HG03066 (cell line): ENCODE results near the gene CREB1.
A peak's percentile ranks its signal among the peaks of the same experiment; 100 is the strongest.

Experiments used
- ATAC-seq: cut with Tn5 transposase; IDR thresholded peaks from one replicate; pipeline ENCODE4 v1.9.1; 2021; ENCODE audit warnings: low read depth; ENCODE audit not compliant: unreplicated experiment

The CREB1 gene

DNA sequence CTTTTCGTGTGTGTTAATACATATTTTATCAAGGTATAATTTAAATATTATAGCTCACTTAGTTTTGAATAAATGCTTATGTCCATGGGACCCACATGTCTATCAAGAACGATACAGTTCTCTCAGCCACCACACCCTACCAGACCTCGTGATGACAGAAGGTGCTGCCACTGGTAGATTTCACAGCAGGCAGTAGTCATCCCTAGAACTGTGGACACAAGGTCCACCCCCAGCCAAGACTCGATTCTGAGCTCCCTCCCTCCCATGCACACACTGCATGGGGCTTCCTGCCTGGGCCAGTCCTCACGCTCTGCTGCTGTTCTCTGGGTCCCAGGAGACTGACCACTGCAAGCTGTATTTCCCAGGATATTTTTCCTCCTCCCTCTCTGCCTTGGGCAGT is 26.5 kb upstream of the CREB1 start:
- peak; percentile 53 for ATAC-seq

GRCh38 chr2:207504513-207505170 is 25.1 kb upstream of the CREB1 start:
- ATAC-seq: no peak

GRCh38 chr2:207505171-207505570 is 24.6 kb upstream of the CREB1 start:
- no peak for ATAC-seq

DNA sequence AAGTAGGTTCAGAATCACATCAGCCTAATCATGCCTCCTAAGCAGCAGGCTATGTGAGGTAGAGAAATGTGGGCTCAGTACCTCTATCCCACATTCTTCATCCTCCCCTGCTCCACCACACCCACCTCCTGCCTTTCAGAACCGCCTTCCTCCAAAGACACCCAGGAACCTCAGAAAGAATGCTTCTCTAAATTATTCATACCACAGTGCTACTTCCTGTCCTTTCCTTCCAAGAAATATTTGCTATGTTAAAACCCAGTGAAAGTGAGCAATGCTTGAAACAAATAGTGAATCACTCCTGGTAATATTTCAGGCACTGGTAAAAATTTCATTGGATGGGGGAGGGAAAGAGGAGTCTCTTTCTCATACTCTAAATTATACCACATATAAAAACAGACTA is 24.0 kb upstream of the CREB1 start:
- no peak for ATAC-seq

DNA sequence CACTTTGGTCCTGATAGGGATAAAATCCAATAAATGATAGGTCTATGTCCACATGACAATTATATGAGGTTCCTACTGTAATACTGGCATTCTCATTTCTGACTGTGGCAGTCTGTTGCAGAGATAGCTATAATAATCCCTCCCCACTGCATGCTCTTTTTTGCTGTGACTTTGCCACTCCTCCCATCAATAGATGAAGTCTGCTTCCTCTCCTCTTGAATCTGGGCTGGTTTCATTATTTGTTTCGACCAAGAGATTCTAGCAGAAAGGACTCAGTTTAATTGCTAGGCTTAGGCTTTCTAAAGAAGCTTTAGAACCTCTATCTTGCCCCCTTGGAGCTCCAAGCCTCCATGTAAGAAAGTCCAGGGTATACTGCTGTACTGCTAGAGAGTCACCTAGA is 23.3 kb upstream of the CREB1 start:
- ATAC-seq: no peak

DNA sequence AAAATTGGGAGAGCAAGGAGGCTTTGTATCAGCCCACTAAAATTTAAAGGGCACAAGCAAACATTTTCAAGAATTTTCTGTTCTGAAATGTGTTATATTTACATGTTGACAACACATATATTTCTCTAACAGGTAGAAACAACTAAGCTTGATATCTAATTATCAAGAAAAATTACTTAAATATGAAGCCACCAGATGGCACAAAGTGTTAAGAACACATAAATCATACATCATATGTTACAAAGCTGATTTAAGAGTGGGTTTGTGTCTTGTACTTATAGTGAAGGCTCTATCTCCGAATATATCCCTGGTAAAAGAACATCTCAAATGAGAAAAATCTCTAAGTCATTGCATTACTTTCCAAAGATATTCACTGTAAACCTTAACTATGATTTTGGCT is 19.6 kb upstream of the CREB1 start:
- ATAC-seq: no peak

DNA sequence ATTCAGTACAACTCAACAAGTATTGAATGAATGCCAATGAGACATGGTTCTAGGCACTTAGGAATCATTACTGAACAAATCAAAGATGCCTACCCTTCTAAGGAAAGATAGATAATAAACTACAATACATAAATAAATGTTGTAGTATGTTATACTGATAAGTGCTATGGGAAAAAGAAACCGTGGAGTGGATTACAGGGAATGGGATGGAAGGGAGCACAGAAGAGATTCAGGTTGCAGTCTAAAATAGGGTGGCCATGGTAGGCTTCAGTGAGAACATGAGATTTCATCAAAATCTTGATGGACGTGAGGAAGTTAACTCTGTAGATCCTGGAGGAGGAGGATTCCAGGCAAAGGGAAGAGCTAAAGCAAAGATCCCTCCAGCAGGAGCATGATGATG is 17.9 kb upstream of the CREB1 start:
- no peak for ATAC-seq

- ATAC-seq: no peak
Measured at GRCh38 chr2:207512356-207512755, 17.4 kb upstream of the CREB1 start.

DNA sequence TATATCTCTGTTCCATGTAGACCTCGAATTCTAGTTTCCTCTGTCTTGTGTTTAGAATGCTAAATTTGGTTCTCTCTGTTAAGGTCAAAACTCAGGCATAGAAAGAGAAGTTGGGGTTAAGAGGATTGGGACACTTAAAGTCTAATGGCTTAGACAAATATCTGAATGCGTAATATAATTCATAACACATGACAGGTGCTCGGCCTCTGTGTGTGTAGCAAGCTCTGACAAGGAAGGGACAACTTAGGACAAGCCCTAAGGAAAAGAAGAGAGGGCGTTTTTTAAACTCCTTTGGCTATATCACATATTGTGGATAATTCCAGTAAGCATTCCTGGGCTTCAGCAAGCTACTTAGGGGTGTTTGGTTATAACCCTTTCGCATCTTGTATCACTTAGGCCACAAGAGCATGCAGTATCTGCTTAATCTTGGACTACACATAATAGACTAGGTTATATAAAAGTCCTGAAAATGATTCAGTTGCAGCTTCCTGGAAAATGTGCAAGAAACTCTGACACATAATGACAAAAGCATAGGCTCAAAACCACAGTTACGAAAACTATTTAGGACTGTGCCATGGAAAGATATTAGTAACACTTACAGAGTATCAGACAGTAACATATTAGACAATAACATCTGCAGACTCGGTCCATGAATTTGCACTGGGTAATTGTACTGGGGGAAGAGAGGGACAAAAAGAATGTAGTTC is 16.1 kb upstream of the CREB1 start:
- no peak for ATAC-seq

DNA sequence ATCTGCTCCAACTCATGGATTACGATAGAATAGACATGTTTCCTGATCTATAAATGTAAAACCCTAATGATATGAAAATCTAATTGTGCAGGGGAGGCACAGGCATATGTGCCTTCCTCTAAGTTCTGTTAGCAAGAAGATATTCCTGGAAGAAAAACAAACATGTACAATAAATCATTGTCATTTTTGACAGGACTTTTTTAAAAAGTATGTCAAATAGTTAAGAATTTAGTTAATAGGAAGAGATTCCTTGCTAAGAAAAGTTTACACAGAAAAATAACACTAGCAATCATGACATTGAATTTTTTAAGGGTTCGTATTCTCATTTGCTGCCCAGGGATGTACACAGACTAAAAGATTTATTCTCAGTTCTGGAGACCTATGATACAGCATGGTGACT is 15.3 kb upstream of the CREB1 start:
- ATAC-seq: no peak

DNA sequence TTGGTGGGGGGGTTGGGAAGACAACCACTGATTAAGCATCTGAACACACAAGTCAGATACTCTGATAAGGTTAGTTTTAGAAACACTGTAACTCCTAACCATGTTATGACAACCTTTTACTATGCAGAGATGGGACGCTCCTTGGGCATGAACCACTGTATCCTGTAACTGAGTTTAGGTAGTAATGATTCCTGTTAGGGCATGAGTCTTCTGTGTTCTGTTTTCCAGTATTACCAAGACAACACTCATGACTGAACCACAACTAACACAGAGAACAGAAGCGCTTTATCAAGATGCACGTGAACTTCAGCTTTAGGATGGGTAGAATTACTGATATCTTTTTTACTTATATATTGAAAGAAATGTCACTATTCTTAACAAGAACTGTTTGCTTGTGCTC is 14.1 kb upstream of the CREB1 start:
- no peak for ATAC-seq

DNA sequence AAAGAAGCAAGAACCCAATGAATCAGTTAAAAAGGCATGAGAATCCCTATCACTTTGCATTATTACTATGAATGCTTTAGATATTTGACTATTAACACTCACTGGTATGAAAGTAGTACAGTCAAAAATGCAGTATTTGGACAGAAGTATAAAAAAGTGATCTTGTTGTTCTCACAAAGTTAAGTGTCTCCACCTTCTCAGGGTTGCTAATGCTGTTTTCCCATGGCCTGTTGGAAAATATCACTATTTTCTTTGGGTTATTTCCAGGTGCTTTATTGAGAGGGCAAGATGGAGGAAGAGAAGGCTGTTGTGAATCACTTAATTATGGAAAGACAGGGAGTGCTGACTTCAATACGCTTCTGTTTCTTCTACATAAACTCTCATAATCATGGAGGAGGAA is 13.6 kb upstream of the CREB1 start:
- ATAC-seq: no peak

DNA sequence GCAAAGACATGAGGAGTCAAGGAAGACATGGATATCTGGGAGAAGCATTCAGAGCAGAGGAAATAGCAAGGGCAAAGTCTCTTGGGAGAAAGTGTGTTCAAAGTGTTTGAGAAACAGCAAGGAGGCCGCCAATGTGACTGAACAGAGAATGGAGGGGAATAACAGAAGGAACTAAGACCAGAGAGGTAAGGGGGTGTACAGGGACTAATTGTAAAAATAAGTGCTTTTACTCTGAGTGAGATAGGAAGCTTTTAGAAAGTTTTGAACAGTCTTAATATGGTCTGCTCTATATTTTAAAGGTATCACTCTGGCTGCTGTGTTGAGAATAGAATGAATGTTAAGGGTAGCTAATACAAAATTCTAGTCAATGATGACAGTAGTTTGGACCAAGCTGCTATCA is 6.8 kb upstream of the CREB1 start:
- no peak for ATAC-seq

DNA sequence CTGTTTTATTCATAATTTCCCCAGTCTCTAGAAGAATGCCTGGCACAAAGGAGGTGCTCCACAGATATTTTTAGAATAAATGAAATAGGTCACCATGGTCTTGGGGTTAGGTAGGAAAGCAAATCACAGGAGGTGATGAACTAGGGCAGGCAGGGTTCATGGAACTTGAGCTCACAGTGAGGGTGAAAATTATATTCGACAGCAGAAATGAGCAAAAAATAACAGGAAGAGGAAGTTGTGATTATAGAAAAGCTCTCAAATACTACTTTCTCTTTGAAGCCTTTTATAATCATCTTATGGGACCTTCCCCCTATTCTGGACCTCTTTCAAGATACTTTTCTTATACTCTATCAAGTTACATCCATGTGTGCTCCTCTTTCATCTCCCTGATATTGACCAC is 4.5 kb upstream of the CREB1 start:
- ATAC-seq: no peak

DNA sequence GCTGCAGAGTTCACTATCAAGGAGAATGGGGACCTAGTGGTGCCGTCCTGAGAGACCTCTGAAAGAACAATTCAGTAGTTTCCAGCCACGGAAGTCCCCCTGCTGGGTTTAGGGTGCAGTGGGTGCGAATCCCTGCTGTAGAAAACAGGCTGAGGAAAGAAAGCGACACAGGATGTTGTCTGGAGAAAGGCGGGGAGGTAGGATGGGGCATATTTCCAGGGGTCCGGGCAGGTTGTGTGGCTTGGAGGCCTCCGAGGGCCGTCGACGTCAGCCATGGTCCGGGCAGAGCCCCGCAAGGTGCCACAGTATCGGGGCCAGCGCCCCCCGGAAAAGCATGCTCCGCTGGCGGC is 807 bp upstream of the CREB1 start:
- peak; percentile 11 for ATAC-seq

DNA sequence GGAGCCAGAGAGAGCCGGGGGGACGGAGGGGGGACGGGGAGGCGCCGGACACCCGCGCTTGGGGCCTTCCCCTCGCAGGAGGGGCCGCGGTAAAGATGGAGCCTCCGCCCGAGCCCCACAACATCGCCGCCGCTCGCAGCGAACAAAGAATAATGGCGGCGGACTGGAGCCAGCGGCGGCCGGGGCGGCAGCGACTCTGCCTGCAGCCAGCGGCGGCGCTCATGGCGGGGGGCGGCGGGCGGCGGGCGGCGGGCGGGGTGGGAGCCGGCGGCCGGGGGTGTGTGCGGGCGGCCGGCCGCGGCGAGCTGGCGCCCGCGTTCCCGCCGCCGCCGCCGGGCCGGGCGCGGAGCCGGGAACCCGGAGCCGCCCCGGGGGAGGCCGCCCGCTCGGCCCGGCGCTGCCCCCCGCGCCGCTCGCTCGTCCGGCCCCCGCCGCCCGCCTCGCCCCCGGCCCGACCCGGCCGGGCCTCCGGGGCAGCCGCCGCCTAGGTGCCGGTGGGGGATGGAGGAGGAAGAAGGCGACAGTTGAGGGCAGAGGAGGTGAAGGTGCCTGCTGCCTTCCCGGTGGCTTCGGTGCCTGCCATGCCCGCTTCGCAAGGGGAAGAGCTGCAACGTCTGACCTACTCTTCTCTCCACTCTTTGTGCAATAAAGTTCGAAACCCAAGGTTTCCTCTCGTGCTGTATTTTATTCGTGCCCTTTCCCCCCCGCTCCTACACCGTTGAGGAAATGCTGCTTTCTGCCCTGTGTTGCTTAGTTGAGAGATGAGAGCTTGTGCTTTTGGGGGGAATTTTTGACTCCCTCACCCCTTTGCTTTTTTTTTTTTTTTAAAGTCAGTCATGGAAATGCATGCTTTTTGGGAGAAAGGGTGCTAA is 634 bp downstream of the CREB1 start:
- no peak for ATAC-seq

DNA sequence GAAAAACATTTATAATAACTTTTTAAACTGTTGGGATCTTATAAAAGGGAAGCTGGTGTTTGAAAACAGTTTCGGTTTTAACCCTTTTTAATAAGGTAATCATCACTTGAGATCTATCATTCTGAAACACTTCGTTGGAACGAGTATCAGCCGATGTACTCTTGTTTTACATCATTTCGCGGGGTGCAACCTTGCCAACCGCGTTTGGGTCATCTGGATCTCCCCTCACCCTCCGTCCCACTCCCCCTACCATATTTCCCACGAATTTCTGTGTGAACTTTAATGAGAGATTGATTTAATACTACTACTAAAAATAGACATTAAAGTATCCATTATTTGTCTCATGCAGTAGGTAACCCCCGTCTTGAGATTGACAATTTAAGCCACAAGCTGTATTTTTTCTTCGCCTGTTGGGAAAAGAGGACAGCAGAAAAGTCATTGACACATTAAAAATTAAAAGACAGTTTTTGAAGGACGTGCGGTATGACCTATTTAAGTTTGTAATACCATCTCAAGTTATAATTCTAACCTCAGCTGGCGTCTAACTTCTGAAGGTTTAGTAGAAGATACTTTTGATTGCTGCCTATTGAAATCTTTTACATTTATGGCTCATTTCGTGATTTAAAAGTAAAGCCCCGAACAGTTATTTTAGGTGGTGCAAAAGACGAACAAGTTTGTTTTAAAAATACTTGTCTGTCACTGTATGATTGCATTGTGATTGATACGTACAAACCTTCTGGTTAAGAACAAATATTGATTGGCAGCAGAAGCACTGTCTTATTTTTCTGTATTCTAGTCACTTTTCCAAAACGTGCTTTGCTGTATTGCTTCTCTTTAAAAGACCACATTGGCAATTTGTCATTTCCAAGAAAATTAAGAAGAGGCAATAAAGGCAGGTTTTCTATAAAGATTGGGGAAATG is 1.5 kb downstream of the CREB1 start:
- no peak for ATAC-seq

- no peak for ATAC-seq
Measured at GRCh38 chr2:207532676-207533075, 2.9 kb downstream of the CREB1 start.

- no peak for ATAC-seq
Measured at GRCh38 chr2:207533461-207534008, 3.8 kb downstream of the CREB1 start.

- ATAC-seq: no peak
Measured at GRCh38 chr2:207534417-207534816, 4.7 kb downstream of the CREB1 start.
